ENCODE measurements around the gene CFAP47.
"Not testable (repeated sequence)": the region's sequence is repeated elsewhere in the genome, so short reads cannot be mapped to it uniquely, and the experiment has no call there.

The CFAP47 gene, protein sequence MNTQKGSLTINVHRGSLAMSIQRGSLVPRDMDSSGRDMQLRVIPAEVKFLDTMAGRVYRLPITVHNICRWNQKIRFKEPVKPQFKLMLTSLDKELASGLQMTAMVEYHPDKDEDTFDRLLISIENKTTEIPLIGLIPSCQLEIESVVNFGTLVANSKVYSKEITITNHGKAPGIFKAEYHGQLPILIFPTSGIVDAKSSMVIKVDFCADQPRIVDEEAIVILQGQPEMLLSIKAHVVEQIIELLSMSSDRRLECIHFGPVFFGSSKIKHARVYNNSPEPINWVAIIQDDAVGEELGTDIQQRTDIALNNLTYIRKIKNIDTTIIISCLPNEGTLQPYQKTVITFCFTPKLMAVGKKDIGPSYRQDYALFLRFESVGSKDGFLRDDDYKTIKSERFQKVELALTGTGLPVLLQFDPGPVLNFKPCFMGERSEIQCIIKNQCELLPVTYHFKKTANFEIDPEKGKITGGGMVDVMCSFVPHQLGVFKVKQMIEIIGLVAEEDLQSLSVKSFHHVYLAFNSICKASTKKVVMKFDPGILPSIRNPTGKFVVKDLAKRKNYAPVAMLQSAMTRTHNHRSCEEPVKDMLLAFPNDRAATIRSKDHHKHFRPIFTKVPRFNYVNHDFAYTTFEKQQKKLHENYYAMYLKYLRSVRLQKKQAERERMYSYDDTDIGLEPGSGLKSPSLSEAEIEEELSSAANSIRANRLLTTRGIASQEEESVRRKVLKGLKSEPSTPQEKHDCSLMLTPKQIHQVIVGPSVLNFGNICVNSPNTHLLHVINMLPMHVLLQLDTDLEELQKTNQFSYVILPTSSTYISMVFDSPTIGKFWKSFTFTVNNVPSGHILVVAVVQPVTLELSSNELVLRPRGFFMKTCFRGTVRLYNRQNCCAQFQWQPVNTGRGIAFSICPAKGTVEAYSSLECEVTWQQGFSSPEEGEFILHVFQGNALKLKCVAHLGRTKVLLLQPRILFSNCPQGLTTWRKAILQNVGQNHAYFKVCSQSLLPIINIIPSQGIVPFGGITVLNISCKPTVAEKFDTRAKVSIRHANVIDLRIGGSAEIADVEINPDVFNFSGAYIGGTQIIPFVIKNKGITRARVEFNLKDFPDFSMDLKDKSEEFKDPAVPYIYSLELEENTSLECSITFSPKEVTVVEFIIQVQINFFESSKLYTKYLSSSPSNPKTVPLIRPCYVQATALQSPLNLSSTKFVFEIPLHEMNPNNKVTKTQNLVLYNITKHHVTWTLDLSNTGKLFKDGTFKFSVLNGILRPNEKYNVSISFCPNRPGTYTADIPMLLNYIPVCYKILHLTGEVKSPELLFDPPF (N-terminal part only)

DNA sequence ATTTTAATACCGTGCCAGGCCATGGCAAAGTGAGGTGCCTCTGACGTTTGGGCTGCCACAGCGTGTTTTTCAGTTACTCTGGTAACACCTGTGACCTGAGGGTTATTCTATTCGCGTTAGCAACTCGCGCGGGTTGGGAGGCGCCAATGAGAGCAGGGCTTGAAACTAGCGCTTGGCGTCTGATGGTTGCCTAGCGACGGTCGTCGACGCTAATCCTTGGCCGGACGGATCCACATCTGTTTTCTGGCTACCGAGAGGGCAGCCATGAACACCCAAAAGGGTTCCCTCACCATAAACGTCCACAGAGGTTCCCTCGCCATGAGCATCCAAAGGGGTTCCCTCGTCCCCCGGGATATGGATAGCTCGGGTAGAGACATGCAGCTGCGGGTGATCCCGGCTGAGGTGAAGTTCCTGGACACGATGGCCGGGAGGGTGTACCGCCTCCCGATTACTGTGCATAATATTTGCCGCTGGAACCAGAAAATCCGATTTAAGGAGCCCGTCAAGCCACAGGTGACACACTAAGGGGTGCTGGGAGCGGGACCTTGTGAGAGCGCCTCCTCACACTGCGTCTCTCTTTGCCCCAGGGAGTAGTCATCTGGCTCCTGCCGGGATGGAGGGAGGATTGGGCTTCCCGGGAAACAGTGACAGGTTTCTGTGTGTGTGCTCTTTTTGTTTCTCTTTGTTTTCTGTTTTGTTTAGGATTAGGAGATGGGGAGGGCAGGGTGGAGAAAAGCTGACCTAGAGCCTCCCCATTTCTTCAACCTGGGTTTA lies at the start of gene CFAP47:
Gene CFAP47 (plus strand): TSS at position 199 of the 774 bp plus-strand sequence. CDS start 66 bp downstream, at position 265.
- DNase-seq: no peak

DNA sequence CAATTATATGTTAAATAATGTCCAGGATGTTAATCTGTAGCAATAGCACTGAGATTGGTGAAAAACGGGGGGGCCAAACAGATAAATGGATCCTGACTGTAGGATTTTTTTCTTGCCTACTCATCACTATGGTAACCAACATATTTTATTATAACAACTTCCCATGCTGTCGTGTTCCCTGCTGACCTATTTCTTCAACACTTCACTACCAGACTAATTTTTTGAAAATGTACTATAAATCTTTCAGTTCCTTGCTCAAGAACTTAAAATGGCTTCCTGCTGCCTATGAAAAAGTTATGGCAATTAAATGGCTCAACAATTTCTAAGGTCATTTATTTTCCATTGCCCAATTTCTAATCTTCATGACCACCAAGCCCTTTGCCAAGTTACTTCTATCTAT lies 38.9 kb upstream of the CFAP47 start:
- no peak for DNase-seq

- DNase-seq: no peak
Observed at GRCh38 chrX:35886135-35886534, 33.4 kb upstream of the CFAP47 start.

GRCh38 chrX:35890699-35891098 lies 28.8 kb upstream of the CFAP47 start:
- DNase-seq: peak; percentile 20

DNA sequence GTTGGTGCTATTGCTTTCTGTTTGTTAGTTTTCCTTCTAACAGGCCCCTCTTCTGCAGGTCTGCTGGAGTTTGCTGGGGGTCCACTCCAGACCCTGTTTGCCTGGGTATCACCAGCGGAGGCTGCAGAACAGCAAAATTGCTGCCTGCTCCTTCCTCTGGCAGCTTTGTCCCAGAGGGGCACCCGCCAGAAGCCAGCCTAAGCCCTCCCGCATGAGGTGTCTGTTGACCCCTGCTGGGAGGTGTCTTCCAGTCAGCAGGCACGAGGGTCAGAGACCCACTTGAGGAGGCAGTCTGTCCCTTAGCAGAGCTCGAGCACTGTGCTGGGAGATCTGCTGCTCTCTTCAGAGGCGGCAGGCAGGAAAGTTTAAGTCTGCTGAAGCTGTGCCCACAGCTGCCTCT lies 67.3 kb downstream of the CFAP47 start:
- not testable (repeated sequence) for DNase-seq

DNA sequence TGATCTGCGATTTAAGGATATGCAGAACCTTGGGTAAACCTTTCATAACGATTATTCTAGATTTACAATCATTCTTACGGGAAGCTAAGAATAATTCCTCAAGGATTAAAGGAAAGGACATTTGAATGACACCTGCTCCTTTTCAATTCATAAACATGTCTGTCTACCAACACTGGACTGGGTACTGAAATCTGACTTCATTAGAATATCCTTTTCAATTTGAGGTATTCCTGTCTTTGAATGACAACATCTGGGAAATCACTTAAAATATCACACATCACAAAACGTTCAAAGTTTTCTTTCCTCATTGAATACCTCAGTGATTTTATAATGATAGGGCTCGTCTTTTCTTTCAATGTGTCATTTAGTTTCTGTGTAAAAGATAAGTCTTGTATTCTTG lies 87.7 kb downstream of the CFAP47 start:
- no peak for DNase-seq

- DNase-seq: no peak
Observed at GRCh38 chrX:36019125-36019524, 99.6 kb downstream of the CFAP47 start.

GRCh38 chrX:36035550-36035949 lies 116.0 kb downstream of the CFAP47 start:
- DNase-seq: no peak

- no peak for DNase-seq
Observed at GRCh38 chrX:36062778-36063177, 143.2 kb downstream of the CFAP47 start.

DNA sequence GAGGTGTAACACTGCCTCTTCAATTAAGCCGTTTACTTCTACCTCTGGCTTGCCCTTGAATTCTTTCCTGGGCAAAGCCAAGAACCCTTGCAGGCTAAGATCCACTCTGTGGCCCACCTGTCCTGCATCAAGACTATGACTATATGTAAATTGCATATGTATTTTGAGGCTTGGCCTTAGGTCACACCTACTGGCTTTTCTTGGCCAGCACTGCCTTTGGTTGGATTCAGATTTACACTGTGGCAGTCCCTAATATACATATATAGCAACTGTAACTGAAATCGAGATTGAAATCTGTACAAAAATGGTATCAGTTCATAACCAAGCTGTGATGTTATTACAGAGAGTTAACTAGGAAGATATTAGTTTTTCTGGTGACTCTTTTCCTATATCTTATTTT lies 151.5 kb downstream of the CFAP47 start:
- DNase-seq: no peak

- not testable (repeated sequence) for DNase-seq
Observed at GRCh38 chrX:36075009-36075408, 155.5 kb downstream of the CFAP47 start.

DNA sequence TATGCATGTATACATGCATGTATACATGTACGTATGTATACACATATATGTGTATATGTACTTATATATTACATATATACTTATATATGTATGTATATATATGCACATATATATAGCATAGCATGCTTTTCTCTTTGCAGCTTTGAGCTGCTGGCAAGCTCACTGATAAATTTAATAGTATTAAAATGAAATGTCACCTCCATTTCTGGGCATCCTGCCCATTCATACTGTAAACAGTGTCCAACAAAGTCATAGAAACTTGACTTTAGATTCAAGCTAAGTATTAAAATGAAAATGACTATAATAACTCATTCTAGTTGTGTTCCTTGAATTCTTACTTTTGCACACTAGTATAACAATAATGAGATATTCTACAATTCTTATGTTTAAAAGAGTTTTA lies 163.7 kb downstream of the CFAP47 start:
- DNase-seq: no peak

DNA sequence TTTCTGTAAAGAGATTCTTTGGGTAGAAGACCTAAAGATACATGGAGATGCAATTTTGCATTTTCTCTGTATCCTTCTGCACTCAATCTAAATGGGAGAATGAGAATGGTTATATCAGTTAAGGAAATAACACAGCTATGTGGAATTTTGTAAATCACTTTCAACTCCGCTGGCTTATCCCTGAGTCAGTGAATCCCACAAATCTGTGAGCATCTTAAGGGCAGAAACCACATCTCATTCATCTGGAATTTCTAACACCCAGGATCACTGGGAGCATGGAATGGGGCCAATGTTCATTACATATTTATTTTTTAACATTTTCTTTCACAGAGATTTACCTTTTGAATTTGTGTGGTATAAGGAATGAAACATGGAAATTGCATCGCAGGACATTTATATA lies 167.8 kb downstream of the CFAP47 start:
- no peak for DNase-seq

- DNase-seq: not testable (repeated sequence)
Observed at GRCh38 chrX:36088939-36089338, 169.4 kb downstream of the CFAP47 start.

DNA sequence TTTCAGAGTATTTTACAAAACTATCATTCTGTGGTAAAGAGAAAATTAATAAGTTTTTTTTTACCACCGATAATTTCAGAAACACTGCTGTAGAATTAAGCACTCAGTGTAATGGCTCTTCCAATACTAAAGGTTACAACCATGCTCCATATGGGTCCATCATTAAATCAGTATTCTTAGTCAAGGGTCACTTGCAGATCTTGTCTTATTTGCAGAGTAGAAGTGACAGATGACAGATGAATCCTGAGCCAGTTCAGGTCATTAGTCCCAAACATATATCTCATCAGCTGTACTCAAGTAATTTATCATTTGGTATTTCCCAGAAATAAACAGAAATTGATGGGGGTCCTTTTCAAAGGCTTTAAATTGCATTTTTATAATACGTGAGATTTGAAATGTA lies 182.9 kb downstream of the CFAP47 start:
- DNase-seq: no peak

- DNase-seq: no peak
Observed at GRCh38 chrX:36116222-36116621, 196.7 kb downstream of the CFAP47 start.

- no peak for DNase-seq
Observed at GRCh38 chrX:36159254-36159653, 239.7 kb downstream of the CFAP47 start.

DNA sequence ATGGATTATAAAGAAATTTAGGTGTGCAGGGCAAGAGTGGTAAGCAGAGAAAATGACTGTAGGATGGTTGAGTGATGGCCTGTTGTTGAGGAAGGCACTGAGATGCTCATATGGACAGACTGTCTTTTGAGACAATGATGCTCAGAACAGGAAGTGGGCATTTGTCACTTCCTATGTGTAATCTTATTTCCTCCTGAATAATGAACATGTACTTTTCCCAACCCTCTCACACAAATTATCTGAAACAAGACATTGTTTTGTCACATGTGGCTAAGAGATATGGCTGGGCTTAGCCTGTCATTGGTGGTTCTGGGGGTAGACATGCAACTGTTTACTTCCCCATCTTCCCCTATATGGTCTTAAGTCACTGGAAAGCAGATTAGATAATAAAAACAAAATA lies 240.5 kb downstream of the CFAP47 start:
- no peak for DNase-seq

DNA sequence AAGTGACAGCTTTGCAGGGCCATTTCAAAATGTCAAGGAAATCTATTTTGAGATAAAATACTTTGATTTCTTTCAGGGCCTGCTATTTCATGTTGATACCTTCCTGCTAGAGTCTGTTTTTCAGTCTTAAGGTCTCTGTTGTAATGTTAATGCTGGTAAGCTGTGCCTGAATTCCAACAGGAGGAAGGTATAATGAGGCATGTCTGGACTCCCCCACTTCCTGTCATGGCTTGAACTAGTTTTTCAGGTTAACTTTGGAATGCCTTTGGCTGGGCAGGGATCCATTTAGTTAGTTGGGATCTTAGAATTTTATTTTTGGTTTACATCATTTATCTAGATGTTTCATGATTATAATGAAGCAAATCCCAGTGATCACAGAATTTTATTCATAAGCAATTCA lies 279.0 kb downstream of the CFAP47 start:
- DNase-seq: no peak

DNA sequence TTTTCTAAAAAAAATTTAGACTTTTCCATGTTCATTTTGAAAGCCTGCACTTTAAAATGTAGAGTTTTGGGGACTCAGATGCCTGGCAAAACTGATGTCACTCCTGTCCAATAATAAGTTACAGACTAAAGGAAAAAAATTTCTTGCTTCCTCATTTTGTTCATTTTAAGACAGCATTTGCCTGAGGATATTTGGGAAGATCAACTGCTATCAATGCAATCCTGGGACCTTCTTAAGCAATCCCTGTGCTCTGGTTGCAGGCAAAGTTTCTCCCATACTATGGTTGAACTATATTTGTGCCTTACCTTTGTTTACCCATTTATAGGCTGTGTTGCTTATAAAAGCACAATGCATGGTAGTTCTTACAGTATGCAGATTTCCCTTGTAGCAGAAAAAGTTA lies 280.4 kb downstream of the CFAP47 start:
- DNase-seq: no peak

- no peak for DNase-seq
Observed at GRCh38 chrX:36214924-36215323, 295.4 kb downstream of the CFAP47 start.

DNA sequence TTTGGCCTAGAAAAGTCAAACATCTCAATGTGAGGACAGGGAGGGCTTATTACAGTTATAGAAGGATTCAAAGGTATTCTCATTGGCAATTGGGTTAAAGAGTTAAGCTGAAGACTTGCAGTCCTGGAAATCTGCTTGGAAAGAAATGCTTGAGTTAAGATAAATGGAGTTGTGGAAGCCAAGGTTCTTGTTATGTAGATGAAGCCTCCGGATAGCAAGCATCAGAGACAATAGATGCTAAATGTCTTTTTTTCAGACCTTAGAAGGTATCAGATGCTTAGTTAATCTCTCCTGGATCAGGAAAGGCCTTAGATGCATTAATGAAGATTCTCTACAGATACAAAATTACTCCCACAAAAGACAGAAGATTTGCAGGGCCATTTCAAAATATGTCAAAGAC lies 299.3 kb downstream of the CFAP47 start:
- no peak for DNase-seq

Data from stimulated activated CD8-positive, alpha-beta memory T cell treated with anti-CD3 and anti-CD28 coated beads, Interleukin-4, amount 100 ng/mL, for 48 hours (primary cell).